Psoas muscle (tissue), 8 donors: ENCODE data around the gene SPTBN5. TPM values are rescaled to one million over a fixed set of nuclear protein-coding genes. Genes with fewer than 3 reads are reported as not detected.

Source experiments
- ATAC-seq, 4 donors: fragments of 200-7000 bp; cut with Tn5 transposase; one replicate each; pipeline ENCODE4 v1.9.1; 2020; ENCODE audit warnings: moderate library complexity in 3 of 4, mild to moderate bottlenecking in 2 of 4
- DNase-seq, 2 donors: peaks; one replicate each; pipeline ENCODE4 v3.0.0-alpha.2; 2020
- H3K27ac ChIP-seq: fragments of 200-600 bp; one replicate; pipeline ENCODE4 v1.8.0; 2022
- H3K27me3 ChIP-seq, 3 donors: fragments of 200-600 bp in 1 of 3; one replicate each; pipeline versions ENCODE4 v1.6.1 to v1.8.0; 2013 to 2022; ENCODE audit warnings: low read length in 2 of 3, mild to moderate bottlenecking in 2 of 3, moderate library complexity in 1 of 3; ENCODE audit not compliant: insufficient read depth in 3 of 3
- H3K36me3 ChIP-seq, 2 donors: fragments of 200-600 bp in 1 of 2; one replicate each; pipeline versions ENCODE4 v1.6.1 to v1.8.0; 2013 to 2022; ENCODE audit warnings: low read depth in 1 of 2, mild to moderate bottlenecking in 1 of 2, moderate library complexity in 1 of 2; ENCODE audit not compliant: insufficient read depth in 1 of 2
- H3K4me1 ChIP-seq: fragments of 200-600 bp; one replicate; pipeline ENCODE4 v1.8.0; 2022
- H3K4me3 ChIP-seq: fragments of 200-600 bp; one replicate; pipeline ENCODE4 v1.8.0; 2022; ENCODE audit warnings: mild to moderate bottlenecking
- H3K9me3 ChIP-seq: fragments of 200-600 bp; one replicate; pipeline ENCODE4 v1.8.0; 2022
- CTCF ChIP-seq: fragments of 200-600 bp; IDR thresholded peaks from one replicate; pipeline ENCODE4 v1.8.0; 2022; ENCODE audit warnings: antibody characterized with exemption
- WGBS, 3 donors: extraction: QIAGEN DNeasy Blood & Tissue Kit; methylation state at CpG; one replicate each; pipeline versions ENCODE4 v1.1.6 to v1.1.7; 2013; 5-methylcytosine and 5-hydroxymethylcytosine counted together
- intact Hi-C, 2 donors: fragments of 100-400 bp; cut with DNase I; formaldehyde crosslinking; loops; one replicate each; pipeline versions ENCODE4 v1.11.0 to v1.14.2; 2022
- polyA plus RNA-seq, 3 donors: library from polyadenylated mRNA; stranded (reverse); fragments of 200-250 nt; gene quantifications; one replicate each; pipeline ENCODE4 v1.2.3, GENCODE V29; 2013
- total RNA-seq, 4 donors: library from RNA; stranded (reverse); fragmentation: NEBNext Ultra II Directional in 2 of 4; extraction: Animal tissue kit (Norgen Biotek cat#: 25700) in 2 of 4; gene quantifications; one replicate each; pipeline versions ENCODE4 v1.2.1 to v1.2.4, GENCODE V29; 2021 to 2023
- donor health status: healthy with polysubstance abuse.
- donor health status: DM: no; HTN: no; CAD: no; lungs with moderate emphysema.
- donor health status: Bipolar disorder and iron deficiency.
- donor health status: healthy.
- donor health status: DM: yes; HTN: yes; CAD: no.
- donor health status: DM: no; HTN: no; CAD: no.
- donor health status: DM: no; HTN: no; CAD: no.
- donor health status: DM: yes; HTN: yes; CAD: no.

The SPTBN5 gene
- total and polyA plus RNA-seq, 7 donors: 0.10 to 0.47 (median 0.22) TPM

GRCh38 chr15:41805711-41806110 is 88.1 kb downstream of the SPTBN5 start:
- DNase-seq (no peak), ATAC-seq (no peak)
- H3K9me3 ChIP-seq: no peaks in the 10 kb centered on the region
- no peak overlapping the region for H3K4me3 ChIP-seq
- H3K4me1 ChIP-seq: no peaks in the 10 kb centered on the region
- H3K27ac ChIP-seq: no peak overlapping the region
- H3K36me3 ChIP-seq: peaks cover 2 to 8% of the 10 kb centered on the region in 2 donors
- TF ChIP-seq CTCF: no peak
- intact Hi-C loops: no loop called here
- 78 to 85% (median 81%) methylated on average over 3 of the region's 3 CpGs for WGBS, 3 donors
- no peaks in the 10 kb centered on the region for H3K27me3 ChIP-seq

- DNase-seq (no peak), ATAC-seq (peak in 1 of 4 donors; percentile 36)
- no peak for TF ChIP-seq CTCF
- intact Hi-C loops: no loop called here
- no peaks in the 10 kb centered on the region for H3K4me1 ChIP-seq
- no peaks in the 10 kb centered on the region for H3K9me3 ChIP-seq
- no peak overlapping the region for H3K27ac ChIP-seq
- H3K4me3 ChIP-seq: no peak overlapping the region
- H3K36me3 ChIP-seq: peaks cover 2 to 14% of the 10 kb centered on the region in 2 donors
- no peaks in the 10 kb centered on the region for H3K27me3 ChIP-seq
- 51 to 72% (median 56%) methylated on average over 8 of the region's 8 CpGs for WGBS, 3 donors
Observed at GRCh38 chr15:41804916-41805666, 88.8 kb downstream of the SPTBN5 start.

- TF ChIP-seq CTCF: no peak
- Histone ChIP-seq H3K4me3 (no peak overlapping the region), H3K9me3 (no peaks in the 10 kb centered on the region), H3K36me3 (peaks cover 2 to 20% of the 10 kb centered on the region in 2 donors), H3K4me1 (no peaks in the 10 kb centered on the region), H3K27me3 (no peaks in the 10 kb centered on the region), H3K27ac (no peak overlapping the region)
- intact Hi-C loops: no loop called here
- 91 to 98% (median 95%) methylated on average over 2 of the region's 2 CpGs for WGBS, 3 donors
- no peak for DNase-seq
- ATAC-seq: no peak
Observed at GRCh38 chr15:41804361-41804760, 89.5 kb downstream of the SPTBN5 start.

GRCh38 chr15:41801850-41802455 is 91.9 kb downstream of the SPTBN5 start:
- WGBS, 3 donors: 95 to 98% (median 98%) methylated on average over 3 of the region's 3 CpGs

More at GRCh38 chr15:41801850-41802455, 91.9 kb downstream of the SPTBN5 start:
- no peak for DNase-seq
- TF ChIP-seq CTCF: no peak
- H3K27ac ChIP-seq: no peak overlapping the region
- no peaks in the 10 kb centered on the region for H3K27me3 ChIP-seq
- intact Hi-C loops: no loop called here
- no peak for ATAC-seq
- peaks cover 4% of the 10 kb centered on the region for H3K4me1 ChIP-seq
- no peak overlapping the region for H3K4me3 ChIP-seq
- H3K36me3 ChIP-seq: peaks cover 2 to 20% of the 10 kb centered on the region in 2 donors
- no peaks in the 10 kb centered on the region for H3K9me3 ChIP-seq
